OCI-LY1 (cell line): Measurements from ENCODE around the gene DCUN1D5.

Experiments
- EZH2 ChIP-seq: fragments of 200-600 bp; sonication (generic), shearing (Covaris generic); IDR thresholded peaks from 2 replicates; pipeline ENCODE4 v1.8.0; 2017; ENCODE audit warnings: borderline replicate concordance, mixed run types, mild to moderate bottlenecking, antibody characterized with exemption, low read length, moderate library complexity, mixed read lengths
- TF ChIP-seq, protein P1 (sequence below): fragments of 200-600 bp; sonication (generic), shearing (Covaris generic); IDR thresholded peaks from 2 replicates; pipeline ENCODE4 v1.5.1; 2017; ENCODE audit warnings: mild to moderate bottlenecking, antibody characterized with exemption, low read length, moderate library complexity, mixed read lengths

GRCh38 chr11:103070142-103070541 is 21.8 kb downstream of the DCUN1D5 start:
- TF ChIP-seq EZH2 = no peak
- TF ChIP-seq, protein P1, sequence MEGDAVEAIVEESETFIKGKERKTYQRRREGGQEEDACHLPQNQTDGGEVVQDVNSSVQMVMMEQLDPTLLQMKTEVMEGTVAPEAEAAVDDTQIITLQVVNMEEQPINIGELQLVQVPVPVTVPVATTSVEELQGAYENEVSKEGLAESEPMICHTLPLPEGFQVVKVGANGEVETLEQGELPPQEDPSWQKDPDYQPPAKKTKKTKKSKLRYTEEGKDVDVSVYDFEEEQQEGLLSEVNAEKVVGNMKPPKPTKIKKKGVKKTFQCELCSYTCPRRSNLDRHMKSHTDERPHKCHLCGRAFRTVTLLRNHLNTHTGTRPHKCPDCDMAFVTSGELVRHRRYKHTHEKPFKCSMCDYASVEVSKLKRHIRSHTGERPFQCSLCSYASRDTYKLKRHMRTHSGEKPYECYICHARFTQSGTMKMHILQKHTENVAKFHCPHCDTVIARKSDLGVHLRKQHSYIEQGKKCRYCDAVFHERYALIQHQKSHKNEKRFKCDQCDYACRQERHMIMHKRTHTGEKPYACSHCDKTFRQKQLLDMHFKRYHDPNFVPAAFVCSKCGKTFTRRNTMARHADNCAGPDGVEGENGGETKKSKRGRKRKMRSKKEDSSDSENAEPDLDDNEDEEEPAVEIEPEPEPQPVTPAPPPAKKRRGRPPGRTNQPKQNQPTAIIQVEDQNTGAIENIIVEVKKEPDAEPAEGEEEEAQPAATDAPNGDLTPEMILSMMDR = no peak
